ENCODE measurements around the gene SNAP91. TPM values are rescaled to one million over a fixed set of nuclear protein-coding genes. Genes with fewer than 3 reads are reported as not detected.

The SNAP91 gene
- total RNA-seq, 1 experiment from 2014 or later, result not detected

DNA sequence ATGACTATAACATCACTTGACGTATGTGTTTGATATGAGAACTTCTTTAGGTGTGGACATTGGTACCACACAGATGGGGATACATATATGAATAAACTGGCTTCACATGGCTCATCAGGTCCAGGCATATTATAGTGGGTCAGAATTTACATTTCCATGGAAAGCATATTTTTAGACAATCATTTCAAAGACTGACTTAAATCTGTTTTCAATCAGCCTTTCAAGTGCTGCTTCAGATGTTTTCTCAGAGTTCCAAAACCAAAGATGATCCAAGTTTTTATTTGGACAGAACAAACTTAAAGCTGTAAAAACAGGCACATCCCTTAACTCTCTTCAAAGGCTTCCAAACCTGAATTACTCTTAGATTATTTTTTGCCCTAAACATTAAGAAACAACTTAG is 108.4 kb downstream of the SNAP91 start:
- no peaks in the 10 kb centered on the region; the same call in 1 of the 2 replicates for H3K27me3 ChIP-seq (ENCODE audit: low read length)
- no TSS peak for BruUV-seq (replicated peaks)
- no peak for ATAC-seq
- intact Hi-C loops (cut with micrococcal nuclease), result no loop called here
- H3K4me3 ChIP-seq (ENCODE audit: low read length), result no peak overlapping the region
- H3K36me3 ChIP-seq (ENCODE audit: low read depth, low read length), result no peaks in the 10 kb centered on the region
- POLR2A ChIA-PET (ENCODE audit: unreplicated experiment), result no interaction called here
- TF ChIP-seq EZH2 (IDR thresholded peaks at IDR 0.05; ENCODE audit: low read length, unreplicated experiment) (no peak), EZH2phosphoT487 (IDR thresholded peaks at IDR 0.05; ENCODE audit: borderline replicate concordance, low read length) (no peak)
- TF ChIP-seq, protein P1, sequence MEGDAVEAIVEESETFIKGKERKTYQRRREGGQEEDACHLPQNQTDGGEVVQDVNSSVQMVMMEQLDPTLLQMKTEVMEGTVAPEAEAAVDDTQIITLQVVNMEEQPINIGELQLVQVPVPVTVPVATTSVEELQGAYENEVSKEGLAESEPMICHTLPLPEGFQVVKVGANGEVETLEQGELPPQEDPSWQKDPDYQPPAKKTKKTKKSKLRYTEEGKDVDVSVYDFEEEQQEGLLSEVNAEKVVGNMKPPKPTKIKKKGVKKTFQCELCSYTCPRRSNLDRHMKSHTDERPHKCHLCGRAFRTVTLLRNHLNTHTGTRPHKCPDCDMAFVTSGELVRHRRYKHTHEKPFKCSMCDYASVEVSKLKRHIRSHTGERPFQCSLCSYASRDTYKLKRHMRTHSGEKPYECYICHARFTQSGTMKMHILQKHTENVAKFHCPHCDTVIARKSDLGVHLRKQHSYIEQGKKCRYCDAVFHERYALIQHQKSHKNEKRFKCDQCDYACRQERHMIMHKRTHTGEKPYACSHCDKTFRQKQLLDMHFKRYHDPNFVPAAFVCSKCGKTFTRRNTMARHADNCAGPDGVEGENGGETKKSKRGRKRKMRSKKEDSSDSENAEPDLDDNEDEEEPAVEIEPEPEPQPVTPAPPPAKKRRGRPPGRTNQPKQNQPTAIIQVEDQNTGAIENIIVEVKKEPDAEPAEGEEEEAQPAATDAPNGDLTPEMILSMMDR (conservative IDR thresholded peaks at IDR 0.05; ENCODE audit: low read depth, low read length), result no peak
- H4K20me1 ChIP-seq (ENCODE audit: low read length), result no peaks in the 10 kb centered on the region
- no peaks in the 10 kb centered on the region for H3K9me3 ChIP-seq (ENCODE audit: low read length)
- no peak overlapping the region for H3K4me2 ChIP-seq (ENCODE audit: low read length)
- H3K27ac ChIP-seq (ENCODE audit: low read length), result no peak overlapping the region
- no peaks in the 10 kb centered on the region for H3K79me2 ChIP-seq (ENCODE audit: low read length)
- CTCF ChIA-PET, result no interaction called here
- DNase-seq, result no peak
- no peaks in the 10 kb centered on the region for H3F3A ChIP-seq (ENCODE audit: low read length, unreplicated experiment)
- H3K9me2 ChIP-seq (replicated peaks; ENCODE audit: low read length), result no peaks in the 10 kb centered on the region
- no peaks in the 10 kb centered on the region for H3K4me1 ChIP-seq (ENCODE audit: insufficient read depth, low read length)
- no peak overlapping the region for H2AFZ ChIP-seq (ENCODE audit: low read length)
- H3K9ac ChIP-seq (ENCODE audit: low read length), result no peak overlapping the region

DNA sequence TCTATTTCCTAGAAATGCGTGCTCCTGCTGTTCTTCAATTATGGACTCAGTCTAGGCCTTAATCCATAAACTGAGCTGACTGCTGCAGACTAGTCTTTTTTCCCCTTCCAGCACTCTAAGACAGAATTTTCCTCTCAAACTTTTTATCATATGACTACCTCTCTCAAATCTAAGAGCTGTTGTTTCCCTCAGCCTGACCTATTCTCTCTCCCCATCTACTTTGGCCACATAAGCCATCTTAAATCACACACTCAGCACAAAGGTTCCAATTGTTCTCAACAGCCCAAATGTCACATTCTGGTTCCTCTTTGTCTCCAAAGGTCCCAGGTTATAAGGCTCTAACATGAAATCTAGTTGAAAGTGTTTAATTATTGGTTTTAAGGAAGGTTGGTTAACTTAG is 111.4 kb downstream of the SNAP91 start:
- ATAC-seq (no peak), DNase-seq (no peak)
- no peaks in the 10 kb centered on the region for H3K9me3 ChIP-seq (ENCODE audit: low read length)
- ChIA-PET CTCF (no interaction called here), POLR2A (ENCODE audit: unreplicated experiment) (no interaction called here)
- no peaks in the 10 kb centered on the region for H3F3A ChIP-seq (ENCODE audit: low read length, unreplicated experiment)
- TF ChIP-seq, protein P1 (conservative IDR thresholded peaks at IDR 0.05; ENCODE audit: low read depth, low read length), result no peak
- TF ChIP-seq EZH2 (IDR thresholded peaks at IDR 0.05; ENCODE audit: low read length, unreplicated experiment) (no peak), EZH2phosphoT487 (IDR thresholded peaks at IDR 0.05; ENCODE audit: borderline replicate concordance, low read length) (no peak)
- H4K20me1 ChIP-seq (ENCODE audit: low read length), result no peaks in the 10 kb centered on the region
- H3K9ac ChIP-seq (ENCODE audit: low read length), result no peak overlapping the region
- H3K4me2 ChIP-seq (ENCODE audit: low read length), result no peak overlapping the region
- BruUV-seq (replicated peaks), result no TSS peak
- no peaks in the 10 kb centered on the region for H3K4me1 ChIP-seq (ENCODE audit: insufficient read depth, low read length)
- H3K9me2 ChIP-seq (replicated peaks; ENCODE audit: low read length), result no peaks in the 10 kb centered on the region
- no peaks in the 10 kb centered on the region for H3K36me3 ChIP-seq (ENCODE audit: low read depth, low read length)
- H3K27me3 ChIP-seq (ENCODE audit: low read length), result no peaks in the 10 kb centered on the region; the same call in 1 of the 2 replicates
- H3K27ac ChIP-seq (ENCODE audit: low read length), result no peak overlapping the region
- no peak overlapping the region for H2AFZ ChIP-seq (ENCODE audit: low read length)
- intact Hi-C loops (cut with micrococcal nuclease), result no loop called here
- H3K79me2 ChIP-seq (ENCODE audit: low read length), result no peaks in the 10 kb centered on the region
- no peak overlapping the region for H3K4me3 ChIP-seq (ENCODE audit: low read length)

DNA sequence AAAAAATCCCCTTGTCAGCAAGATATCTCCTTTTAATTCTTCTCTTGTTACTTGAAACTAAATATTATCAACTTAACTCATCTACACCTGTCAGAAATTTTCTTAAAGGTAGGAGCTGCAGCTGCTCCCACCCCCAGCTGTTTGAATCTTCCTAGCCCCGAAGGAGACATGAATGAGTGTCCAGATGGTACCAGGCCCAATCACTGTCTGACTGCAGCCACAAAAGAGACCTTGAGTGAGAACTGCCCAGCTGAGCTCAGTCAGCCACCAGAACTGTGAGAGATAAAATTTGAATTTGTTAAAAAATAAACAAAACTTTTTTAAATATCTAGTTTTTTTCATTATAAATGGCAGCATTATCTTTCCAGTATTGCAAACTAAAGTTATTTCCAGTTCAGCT is 111.8 kb downstream of the SNAP91 start:
- ATAC-seq (no peak), DNase-seq (no peak)
- Histone ChIP-seq H3K4me1 (ENCODE audit: insufficient read depth, low read length) (no peaks in the 10 kb centered on the region), H3K9me3 (ENCODE audit: low read length) (no peaks in the 10 kb centered on the region), H3K27ac (ENCODE audit: low read length) (no peak overlapping the region), H3K4me2 (ENCODE audit: low read length) (no peak overlapping the region), H3K79me2 (ENCODE audit: low read length) (no peaks in the 10 kb centered on the region), H3K27me3 (ENCODE audit: low read length) (no peaks in the 10 kb centered on the region; the same call in 1 of the 2 replicates), H3K4me3 (ENCODE audit: low read length) (no peak overlapping the region), H3K36me3 (ENCODE audit: low read depth, low read length) (no peaks in the 10 kb centered on the region), H2AFZ (ENCODE audit: low read length) (no peak overlapping the region), H3K9ac (ENCODE audit: low read length) (no peak overlapping the region), H4K20me1 (ENCODE audit: low read length) (no peaks in the 10 kb centered on the region), H3K9me2 (replicated peaks; ENCODE audit: low read length) (no peaks in the 10 kb centered on the region), H3F3A (ENCODE audit: low read length, unreplicated experiment) (no peaks in the 10 kb centered on the region)
- intact Hi-C loops (cut with micrococcal nuclease), result no loop called here
- TF ChIP-seq EZH2phosphoT487 (IDR thresholded peaks at IDR 0.05; ENCODE audit: borderline replicate concordance, low read length) (no peak), EZH2 (IDR thresholded peaks at IDR 0.05; ENCODE audit: low read length, unreplicated experiment) (no peak)
- TF ChIP-seq, protein P1 (conservative IDR thresholded peaks at IDR 0.05; ENCODE audit: low read depth, low read length), result no peak
- ChIA-PET CTCF (no interaction called here), POLR2A (ENCODE audit: unreplicated experiment) (no interaction called here)
- BruUV-seq (replicated peaks), result no TSS peak
